HT-29 (cell line): ENCODE data around the gene NAV3. TPM values are rescaled to one million over a fixed set of nuclear protein-coding genes. Genes with fewer than 3 reads are reported as not detected.

Experiments used
- DNase-seq: peaks from one replicate; pipeline ENCODE4 v3.0.0-alpha.2; 2015; ENCODE audit warnings: low spot score
- total RNA-seq: library from RNA; depleted of rRNA; stranded (reverse); fragments of >200 nt; shearing (Covaris generic); gene quantifications from 2 replicates; pipeline ENCODE4 v1.2.3, GENCODE V29; 2014

Gene NAV3
- total RNA-seq, 1 experiment from 2014 or later, result 0.38 TPM

DNA sequence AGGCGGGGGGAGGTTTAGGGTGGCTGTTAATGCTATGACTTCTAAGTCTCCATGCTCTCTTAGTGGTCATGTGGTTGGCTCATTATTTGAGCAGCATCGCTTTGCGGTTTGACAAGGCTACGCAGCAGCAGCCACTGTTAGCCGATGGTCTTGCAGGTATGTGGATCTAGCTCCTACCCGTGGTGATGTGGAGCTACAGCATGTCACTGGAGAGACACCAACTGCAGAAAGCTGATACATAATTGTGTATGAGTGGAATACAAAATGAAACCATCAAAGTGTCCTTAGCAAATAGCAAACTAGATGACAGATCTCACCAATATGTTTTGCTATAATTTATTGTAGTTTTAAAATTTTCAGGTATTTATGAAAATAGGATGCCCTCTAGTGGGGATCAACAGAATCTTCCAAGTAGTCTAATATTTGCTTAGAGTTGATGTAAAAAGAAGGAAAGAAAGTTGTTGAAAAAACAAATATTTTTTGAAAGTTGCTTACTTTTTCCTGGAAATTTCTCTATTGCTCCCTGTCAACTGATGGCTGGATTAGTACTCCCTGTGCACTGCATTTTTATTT is 94.9 kb downstream of the NAV3 start:
- DNase-seq, result peak; percentile 91

DNA sequence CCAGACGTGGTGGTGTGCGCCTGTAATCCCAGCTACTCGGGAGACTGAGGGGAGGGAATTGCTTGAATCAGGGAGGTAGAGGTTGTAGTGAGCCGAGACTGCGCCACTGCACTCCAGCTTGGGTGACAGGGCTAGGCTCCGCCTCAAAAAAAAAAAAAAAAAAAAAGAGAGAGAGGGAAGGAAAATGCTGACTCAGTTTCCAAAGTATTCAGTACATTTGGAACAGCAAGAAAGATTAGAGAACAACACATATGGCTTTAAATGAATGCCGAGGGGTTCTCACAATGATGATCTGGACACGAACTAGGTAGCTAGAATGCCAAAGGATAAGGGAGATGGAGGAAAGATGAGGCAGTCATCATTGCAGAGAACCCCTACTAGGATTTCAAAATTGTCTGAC is 97.4 kb downstream of the NAV3 start:
- DNase-seq, result no peak

- DNase-seq, result no peak
Measured at GRCh38 chr12:77932216-77932615, 101.5 kb downstream of the NAV3 start.

- no peak for DNase-seq
Measured at GRCh38 chr12:77938301-77938700, 107.6 kb downstream of the NAV3 start.

GRCh38 chr12:77940011-77940423 is 109.3 kb downstream of the NAV3 start:
- no peak for DNase-seq

DNA sequence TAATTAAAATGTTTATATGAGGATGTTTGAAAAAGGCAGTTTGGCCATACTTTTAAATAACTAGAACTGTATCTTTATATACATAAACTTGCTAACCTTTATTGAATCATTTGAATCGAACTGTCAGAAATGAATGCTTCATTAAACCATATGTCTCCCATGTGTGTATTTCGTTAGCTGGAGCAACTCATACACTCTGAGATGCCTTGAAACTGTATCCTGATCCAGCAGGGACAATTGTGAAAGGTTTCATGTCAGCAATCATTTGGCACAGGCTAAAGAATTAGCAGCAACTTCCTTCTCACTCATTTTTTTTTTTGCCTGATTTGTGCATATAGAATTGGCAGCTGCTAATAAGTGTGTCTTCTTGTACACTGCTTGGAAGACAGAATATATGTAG is 109.9 kb downstream of the NAV3 start:
- no peak for DNase-seq

DNA sequence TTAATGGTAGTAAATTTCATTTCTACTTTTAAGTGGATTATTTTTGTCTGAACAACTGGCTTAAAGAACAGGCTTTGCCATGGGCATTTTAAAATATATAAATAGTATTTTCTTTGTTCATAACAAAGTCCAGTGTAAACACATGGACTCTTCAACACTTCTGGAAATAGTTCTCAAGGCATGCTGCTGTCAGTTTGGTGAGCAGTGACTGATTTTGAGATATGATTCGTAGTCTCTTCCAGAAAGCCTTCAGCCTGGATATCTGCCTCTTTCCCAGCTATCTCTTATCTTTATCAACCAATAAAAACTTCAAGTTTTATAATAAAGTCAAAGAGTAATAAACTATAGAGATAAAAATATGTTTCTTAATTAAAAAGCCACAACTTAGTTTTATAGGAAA is 110.7 kb downstream of the NAV3 start:
- DNase-seq, result no peak

GRCh38 chr12:77943466-77943865 is 112.8 kb downstream of the NAV3 start:
- DNase-seq, result no peak

DNA sequence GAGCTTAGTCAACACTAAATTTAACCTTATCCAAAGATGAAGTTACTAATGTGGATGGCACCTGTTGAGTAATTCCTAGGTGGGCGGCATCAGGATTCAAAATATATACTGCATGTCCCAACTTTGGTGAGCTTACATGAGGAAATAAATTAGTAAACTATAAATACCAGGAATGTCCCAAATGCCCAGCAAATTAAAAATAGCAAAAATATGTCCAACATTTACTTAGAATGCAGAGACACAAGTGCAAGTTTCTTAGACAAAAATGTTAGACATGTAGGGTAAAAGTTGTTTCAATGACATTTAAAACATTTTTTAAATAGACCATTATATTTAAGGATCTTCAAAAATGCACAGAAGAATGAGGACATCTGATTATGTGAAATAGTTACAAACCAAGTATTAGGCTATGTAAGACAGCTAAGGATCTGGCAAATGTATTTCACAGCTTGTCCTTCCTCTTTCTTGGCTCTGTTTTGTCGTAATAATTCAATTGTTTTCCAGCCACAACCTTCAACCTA is 115.9 kb downstream of the NAV3 start:
- DNase-seq, result no peak

- no peak for DNase-seq
Measured at GRCh38 chr12:77947330-77947729, 116.6 kb downstream of the NAV3 start.

DNA sequence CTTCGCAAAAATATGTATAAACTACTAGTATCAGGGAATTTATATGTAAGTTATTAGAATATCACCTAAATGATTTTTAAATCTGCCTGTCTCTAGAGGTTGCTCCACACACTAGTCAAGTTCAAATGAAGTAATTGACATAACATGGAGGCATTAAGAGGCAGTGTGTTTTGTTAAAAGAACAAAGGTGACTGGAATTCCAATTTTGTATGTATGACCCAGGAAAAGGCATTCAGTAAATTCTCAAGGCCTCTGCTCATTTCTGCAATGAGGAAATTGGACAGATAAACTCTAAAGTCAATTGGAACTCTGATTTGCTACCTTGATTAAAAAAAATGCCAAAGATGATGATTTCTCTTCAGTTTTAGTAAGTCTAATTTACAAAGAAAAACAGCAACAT is 117.1 kb downstream of the NAV3 start:
- no peak for DNase-seq

DNA sequence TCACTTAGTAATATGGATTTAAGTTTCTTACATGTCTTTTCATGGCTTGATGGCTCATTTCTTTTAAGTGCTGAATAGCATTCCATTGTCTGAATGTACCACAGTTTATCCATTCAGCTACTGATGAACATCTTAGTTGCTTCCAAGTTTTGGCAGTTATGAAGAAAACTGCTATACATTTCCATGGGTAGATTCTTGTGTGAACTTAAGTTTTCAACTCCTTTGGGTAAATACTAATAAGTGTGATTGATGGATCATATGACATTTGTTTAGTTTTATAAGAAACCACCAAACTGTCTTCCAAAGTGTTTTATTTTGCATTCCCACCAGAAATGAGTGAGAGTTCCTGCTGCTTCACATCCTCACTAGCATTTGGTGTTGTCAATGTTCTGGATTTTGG is 119.2 kb downstream of the NAV3 start:
- DNase-seq, result no peak

DNA sequence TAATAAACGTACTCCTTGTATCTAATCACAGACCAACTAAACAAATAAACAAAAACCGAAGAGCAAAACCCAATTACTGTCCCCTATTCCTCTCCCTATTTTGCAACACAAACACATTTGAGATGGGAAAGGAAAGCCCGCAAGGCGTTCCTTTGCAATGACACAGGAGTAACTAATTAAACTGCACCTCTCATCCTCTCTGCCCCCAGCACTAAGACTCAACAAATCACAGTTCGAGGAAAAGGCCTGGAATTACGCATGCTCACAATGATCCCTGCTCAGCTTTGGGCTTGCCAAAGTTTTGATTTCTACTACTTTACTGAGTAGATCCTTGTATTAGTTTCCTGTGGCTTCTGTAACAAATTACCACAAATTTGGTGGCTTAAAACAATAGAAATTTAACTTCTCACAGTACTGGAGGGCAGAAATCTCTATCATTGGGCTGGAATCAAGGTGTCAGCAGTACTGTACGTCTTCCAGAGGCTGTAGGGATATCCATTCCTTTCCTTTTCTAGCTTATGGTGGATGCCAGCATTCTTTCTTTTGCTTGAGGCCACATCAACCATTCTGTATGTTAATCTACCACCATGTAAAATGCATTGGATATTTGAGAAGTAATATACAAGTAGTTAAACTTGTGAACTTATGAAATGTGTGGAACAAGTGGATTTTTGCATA is 123.0 kb downstream of the NAV3 start:
- no peak for DNase-seq

- no peak for DNase-seq
Measured at GRCh38 chr12:77954206-77954555, 123.5 kb downstream of the NAV3 start.

- no peak for DNase-seq
Measured at GRCh38 chr12:77957062-77957461, 126.4 kb downstream of the NAV3 start.

DNA sequence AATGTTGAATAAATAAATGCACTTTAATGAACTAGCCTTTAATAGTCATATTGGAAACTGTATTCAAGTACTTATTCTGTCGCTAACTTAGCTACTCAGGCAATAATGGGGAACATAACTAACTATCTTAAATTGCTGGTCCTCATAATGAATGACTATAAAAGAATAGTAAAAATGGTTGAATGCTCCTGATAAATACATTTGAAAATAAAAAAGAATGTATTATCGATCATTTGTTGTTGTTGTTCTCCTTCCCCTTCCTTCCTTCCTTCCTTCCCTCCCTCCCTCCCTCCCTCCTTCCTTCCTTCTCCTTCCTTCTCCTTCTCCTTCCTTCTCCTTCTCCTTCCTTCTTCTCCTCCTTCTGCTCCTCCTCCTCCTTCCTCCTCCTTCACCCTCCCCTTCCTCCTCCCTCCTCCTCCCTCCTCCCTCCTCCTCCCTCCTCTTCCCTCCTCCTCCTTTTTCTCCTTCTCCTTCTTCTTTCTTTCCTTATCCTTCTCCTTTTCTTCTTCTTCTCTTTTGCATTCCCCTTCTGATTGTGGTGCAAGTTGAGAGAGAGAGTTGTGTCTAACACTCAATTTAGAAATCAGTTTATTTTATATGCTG is 133.0 kb downstream of the NAV3 start:
- DNase-seq, result no peak

- DNase-seq, result no peak
Measured at GRCh38 chr12:77965790-77966189, 135.1 kb downstream of the NAV3 start.

DNA sequence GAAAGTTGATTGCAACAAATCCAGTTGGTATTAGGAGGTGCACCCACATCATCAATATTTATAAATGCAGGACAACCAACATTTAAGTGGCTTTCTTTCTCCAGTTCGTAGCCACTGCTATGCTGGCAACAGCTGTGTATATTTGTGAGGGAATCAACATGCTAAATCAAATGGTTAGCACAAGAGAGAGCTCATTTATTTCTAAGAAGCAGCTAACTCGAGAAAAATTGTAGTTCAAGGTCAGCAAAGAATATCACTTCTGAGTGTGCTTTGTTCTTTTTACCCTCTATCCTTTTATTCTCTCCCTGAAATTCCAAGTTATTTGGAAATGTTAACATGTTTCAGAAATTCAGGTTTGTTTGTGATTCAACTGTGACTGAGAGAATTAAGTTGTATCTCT is 137.3 kb downstream of the NAV3 start:
- no peak for DNase-seq

- no peak for DNase-seq
Measured at GRCh38 chr12:77968571-77968970, 137.9 kb downstream of the NAV3 start.

GRCh38 chr12:77973579-77973978 is 142.9 kb downstream of the NAV3 start:
- no peak for DNase-seq

DNA sequence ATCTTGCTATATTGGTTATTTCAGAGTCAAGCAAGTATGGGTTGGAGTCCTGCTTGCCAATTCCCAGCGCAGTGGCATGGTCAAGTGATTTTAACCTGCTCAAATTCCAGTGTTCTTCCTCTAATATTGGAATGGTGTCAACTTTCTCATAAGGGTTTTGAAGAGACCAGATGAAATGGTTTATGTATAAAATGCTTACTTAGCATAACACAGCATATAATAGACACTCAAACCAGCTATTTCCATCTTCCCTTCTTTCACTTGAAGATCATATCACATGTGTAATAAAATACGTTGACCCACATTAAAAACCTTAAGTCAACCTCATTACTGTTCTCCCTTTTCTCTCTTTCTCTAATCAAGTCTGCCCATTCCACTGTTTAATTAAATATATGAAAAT is 144.0 kb downstream of the NAV3 start:
- DNase-seq, result no peak

DNA sequence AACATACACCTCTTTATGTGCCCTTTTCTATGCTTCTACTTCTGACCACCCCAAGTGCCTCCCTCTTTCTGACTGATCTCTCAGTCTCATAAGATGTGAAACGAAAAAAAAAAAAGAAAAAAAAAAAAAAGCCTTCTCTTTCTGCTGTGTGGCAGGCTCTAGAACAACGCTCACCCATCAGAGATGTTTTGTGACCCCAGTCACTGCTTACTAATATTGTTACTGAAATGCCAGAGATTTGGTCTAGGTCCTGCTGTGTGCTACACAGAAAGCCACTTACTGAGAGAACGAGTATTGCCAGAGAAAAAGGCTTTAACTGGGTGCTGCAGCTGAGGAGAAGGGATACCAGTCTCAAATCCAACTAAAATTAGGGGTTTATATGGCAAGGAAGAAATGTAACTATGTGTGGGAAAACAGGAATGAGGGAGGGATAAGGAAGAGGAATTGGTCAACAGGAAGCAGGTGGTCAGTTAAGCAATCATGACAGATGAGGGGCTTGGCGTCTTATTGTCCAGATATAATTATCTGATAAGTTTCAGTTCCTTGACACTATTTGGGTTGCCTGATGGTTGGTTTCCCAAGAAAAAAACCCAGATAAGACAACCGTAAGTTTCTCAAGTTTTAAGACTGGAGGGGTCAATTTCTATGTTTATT is 149.0 kb downstream of the NAV3 start:
- no peak for DNase-seq

- DNase-seq, result no peak
Measured at GRCh38 chr12:77980782-77981181, 150.1 kb downstream of the NAV3 start.
